Stimulated activated CD8-positive, alpha-beta memory T cell treated with anti-CD3 and anti-CD28 coated beads, Interleukin-12 subunit alpha, Interleukin-12 subunit beta, amount 100 ng/mL, for 1 hour (primary cell): Measurements from ENCODE around the gene GABRB2.

Experiments
- DNase-seq: peaks from one replicate; pipeline ENCODE4 v3.0.0-alpha.2; 2020; ENCODE audit warnings: low read depth

GABRB2 gene

GRCh38 chr5:161471211-161471950 lies 75.1 kb downstream of the GABRB2 start:
- DNase-seq = no peak

GRCh38 chr5:161467703-161468102 lies 78.8 kb downstream of the GABRB2 start:
- no peak for DNase-seq

GRCh38 chr5:161460741-161461140 lies 85.8 kb downstream of the GABRB2 start:
- no peak for DNase-seq

GRCh38 chr5:161446655-161447054 lies 99.9 kb downstream of the GABRB2 start:
- DNase-seq = no peak

GRCh38 chr5:161442471-161442870 lies 104.1 kb downstream of the GABRB2 start:
- DNase-seq = no peak

GRCh38 chr5:161432798-161433197 lies 113.7 kb downstream of the GABRB2 start:
- no peak for DNase-seq

- no peak for DNase-seq
Measured at GRCh38 chr5:161431963-161432362, 114.6 kb downstream of the GABRB2 start.

GRCh38 chr5:161421067-161421466 lies 125.5 kb downstream of the GABRB2 start:
- no peak for DNase-seq

- no peak for DNase-seq
Measured at GRCh38 chr5:161420521-161420920, 126.0 kb downstream of the GABRB2 start.

GRCh38 chr5:161414896-161415295 lies 131.6 kb downstream of the GABRB2 start:
- no peak for DNase-seq

- DNase-seq = no peak
Measured at GRCh38 chr5:161414037-161414436, 132.5 kb downstream of the GABRB2 start.

- no peak for DNase-seq
Measured at GRCh38 chr5:161412792-161413191, 133.7 kb downstream of the GABRB2 start.

- no peak for DNase-seq
Measured at GRCh38 chr5:161411156-161411555, 135.4 kb downstream of the GABRB2 start.

- no peak for DNase-seq
Measured at GRCh38 chr5:161410640-161411039, 135.9 kb downstream of the GABRB2 start.

- no peak for DNase-seq
Measured at GRCh38 chr5:161409471-161409870, 137.1 kb downstream of the GABRB2 start.

GRCh38 chr5:161406880-161407279 lies 139.6 kb downstream of the GABRB2 start:
- no peak for DNase-seq

- no peak for DNase-seq
Measured at GRCh38 chr5:161403996-161404395, 142.5 kb downstream of the GABRB2 start.

GRCh38 chr5:161403121-161403520 lies 143.4 kb downstream of the GABRB2 start:
- DNase-seq = no peak

- no peak for DNase-seq
Measured at GRCh38 chr5:161400583-161400982, 145.9 kb downstream of the GABRB2 start.

GRCh38 chr5:161399996-161400562 lies 146.4 kb downstream of the GABRB2 start:
- no peak for DNase-seq

GRCh38 chr5:161397448-161397847 lies 149.1 kb downstream of the GABRB2 start:
- DNase-seq = no peak

- DNase-seq = no peak
Measured at GRCh38 chr5:161396171-161396570, 150.4 kb downstream of the GABRB2 start.

- DNase-seq = no peak
Measured at GRCh38 chr5:161391724-161392123, 154.8 kb downstream of the GABRB2 start.

GRCh38 chr5:161391016-161391415 lies 155.5 kb downstream of the GABRB2 start:
- DNase-seq = no peak
